Measurements from ENCODE around the gene OR52I1.

The OR52I1 gene

DNA sequence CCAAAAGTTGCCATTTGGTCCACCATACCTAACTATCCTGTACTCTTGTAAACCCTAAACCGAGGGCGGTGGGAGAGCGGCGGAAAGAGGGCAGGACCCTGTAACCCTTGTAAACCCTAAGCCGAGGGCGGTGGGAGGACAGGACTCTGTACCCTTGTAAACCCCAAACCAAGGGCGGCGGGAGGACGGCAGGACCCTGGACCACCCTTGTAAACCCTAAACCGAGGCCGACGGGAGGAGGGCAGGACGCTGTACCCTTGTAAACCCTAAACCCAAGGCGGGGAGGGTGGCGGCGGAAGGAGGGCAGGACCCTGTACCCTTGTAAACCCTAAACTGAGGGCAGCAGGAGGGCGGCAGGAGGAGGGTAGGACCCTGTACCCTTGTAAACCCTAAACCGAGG is 24.8 kb upstream of the OR52I1 start:
- no peak overlapping the region for H3K27ac ChIP-seq
- H3K27me3 ChIP-seq = peaks cover 0 to 47% (median 0%) of the 10 kb centered on the region in 11 experiments; a peak in 7 of 22 replicates
- no peaks in the 10 kb centered on the region for H3K4me1 ChIP-seq
- H3K36me3 ChIP-seq = 0 out of 22 replicates have a peak, but pooled peaks cover 0 to 3% (median 0%) of the 10 kb centered on the region in 11 experiments
- no peak overlapping the region for H3K9ac ChIP-seq
- H3K4me2 ChIP-seq = no peak overlapping the region
- no peak for TF ChIP-seq Cebpa-rat (IDR thresholded peaks at IDR 0.05)
- peaks cover 10 to 25% (median 17%) of the 10 kb centered on the region in 11 experiments; a peak in 19 of 22 replicates for H3K9me3 ChIP-seq (replicated peaks in 1 of 11)
- no peak overlapping the region for H3K4me3 ChIP-seq
- H4K20me1 ChIP-seq = no peaks in the 10 kb centered on the region; a peak in 1 of 22 replicates

DNA sequence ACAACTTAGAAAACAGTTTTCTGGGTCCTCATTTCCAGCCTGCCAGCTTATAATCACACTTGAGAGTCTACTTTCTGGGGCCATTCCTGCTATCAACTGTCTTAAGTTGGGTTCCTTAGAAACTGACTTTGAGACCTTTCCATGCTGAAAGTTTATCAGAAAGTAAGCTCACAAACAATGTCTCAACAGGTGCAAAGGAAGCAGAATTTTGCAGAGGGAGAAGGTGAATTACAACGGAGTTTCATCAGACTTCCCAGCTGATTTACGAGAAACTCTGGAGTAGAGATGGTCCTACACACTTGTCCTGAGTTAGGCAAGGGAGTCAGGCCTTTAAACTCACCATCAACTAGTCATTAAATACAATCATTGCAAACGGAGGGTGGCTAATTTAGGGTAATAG is 17.0 kb upstream of the OR52I1 start:
- no peak overlapping the region for H3K4me2 ChIP-seq
- no peaks in the 10 kb centered on the region for H3K36me3 ChIP-seq
- no peak overlapping the region for H3K4me3 ChIP-seq
- H3K27ac ChIP-seq = no peak overlapping the region
- no peaks in the 10 kb centered on the region for H3K9me3 ChIP-seq (replicated peaks in 1 of 11)
- peaks cover 0 to 9% (median 0%) of the 10 kb centered on the region in 11 experiments; a peak in 4 of 22 replicates for H4K20me1 ChIP-seq
- H3K9ac ChIP-seq = no peak overlapping the region
- peaks cover 9 to 19% (median 11%) of the 10 kb centered on the region in 10 experiments for H3K4me1 ChIP-seq
- peaks cover 0 to 97% (median 0%) of the 10 kb centered on the region in 11 experiments; a peak in 7 of 22 replicates for H3K27me3 ChIP-seq
- no peak for TF ChIP-seq Cebpa-rat (IDR thresholded peaks at IDR 0.05)

DNA sequence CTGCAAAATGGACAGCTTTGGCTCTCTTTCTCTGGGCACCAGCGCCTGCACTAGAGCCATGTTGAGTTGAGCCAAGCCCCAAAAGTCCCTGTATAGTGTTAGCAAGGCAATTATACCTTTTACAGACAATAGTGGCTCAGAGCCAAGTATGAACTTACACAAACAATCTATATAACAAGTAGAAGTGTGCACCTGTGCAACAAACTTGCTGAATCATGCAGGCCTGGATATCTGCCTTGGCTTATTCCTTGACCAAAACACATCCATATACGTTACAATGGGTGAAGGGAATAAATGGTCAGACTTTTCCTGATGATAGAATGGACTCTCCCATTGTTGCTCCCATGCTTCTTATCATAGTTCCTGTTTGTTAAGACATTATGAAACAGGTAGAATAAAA is 16.1 kb upstream of the OR52I1 start:
- Histone ChIP-seq H4K20me1 (peaks cover 0 to 9% (median 0%) of the 10 kb centered on the region in 11 experiments; a peak in 4 of 22 replicates), H3K4me1 (peaks cover 9 to 19% (median 11%) of the 10 kb centered on the region in 10 experiments), H3K27ac (no peak overlapping the region), H3K4me3 (no peak overlapping the region), H3K9ac (no peak overlapping the region), H3K9me3 (replicated peaks in 1 of 11) (no peaks in the 10 kb centered on the region), H3K36me3 (no peaks in the 10 kb centered on the region), H3K4me2 (no peak overlapping the region), H3K27me3 (peaks cover 0 to 91% (median 0%) of the 10 kb centered on the region in 11 experiments; a peak in 7 of 22 replicates)
- no peak for TF ChIP-seq Cebpa-rat (IDR thresholded peaks at IDR 0.05)

DNA sequence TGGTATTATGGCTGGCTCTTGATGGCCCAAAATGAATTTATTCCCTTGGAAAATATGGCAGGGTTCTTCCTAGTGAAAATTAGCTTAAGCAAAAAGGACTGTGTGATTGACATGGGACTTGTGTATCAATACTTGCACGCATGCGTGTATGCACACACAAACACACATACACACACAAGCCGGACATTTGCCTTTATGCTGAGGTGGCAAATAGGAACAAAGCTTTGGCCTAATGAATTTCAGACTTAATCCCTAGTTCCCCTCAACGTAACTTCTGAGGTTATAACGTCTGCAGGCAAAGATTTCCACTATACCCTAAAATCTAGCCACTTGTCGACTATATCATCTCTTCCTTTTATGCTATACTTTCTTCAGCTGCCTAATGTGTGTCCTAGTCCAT is 15.2 kb upstream of the OR52I1 start:
- Histone ChIP-seq H3K9me3 (replicated peaks in 1 of 11) (no peaks in the 10 kb centered on the region), H3K4me3 (no peak overlapping the region), H4K20me1 (peaks cover 0 to 9% (median 0%) of the 10 kb centered on the region in 11 experiments; a peak in 4 of 22 replicates), H3K36me3 (no peaks in the 10 kb centered on the region), H3K27ac (no peak overlapping the region), H3K4me1 (peaks cover 9 to 19% (median 11%) of the 10 kb centered on the region in 10 experiments), H3K4me2 (no peak overlapping the region), H3K27me3 (peaks cover 0 to 83% (median 0%) of the 10 kb centered on the region in 11 experiments; a peak in 7 of 22 replicates), H3K9ac (no peak overlapping the region)
- TF ChIP-seq Cebpa-rat (IDR thresholded peaks at IDR 0.05) = no peak

DNA sequence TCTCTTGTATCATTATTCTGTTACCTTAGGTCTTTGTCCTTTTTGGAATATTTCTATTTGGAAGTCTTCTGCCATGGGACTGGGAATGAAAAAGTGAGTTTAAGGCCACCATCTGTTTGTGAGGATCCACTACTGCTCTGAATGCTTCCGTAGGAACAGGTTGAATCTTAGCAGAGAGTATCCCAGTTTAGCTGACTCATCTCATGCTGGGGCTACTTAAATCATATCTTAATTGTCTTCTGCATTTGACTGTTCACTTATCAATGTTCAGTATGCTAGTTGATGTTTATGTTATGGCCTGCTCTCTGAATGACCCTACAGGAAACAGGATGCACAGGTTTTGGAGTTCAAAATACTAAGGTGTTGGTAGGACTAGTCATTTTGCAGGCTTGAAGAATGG is 13.7 kb upstream of the OR52I1 start:
- TF ChIP-seq Cebpa-rat (IDR thresholded peaks at IDR 0.05) = no peak
- no peak overlapping the region for H3K27ac ChIP-seq
- no peak overlapping the region for H3K4me3 ChIP-seq
- peaks cover 0 to 72% (median 0%) of the 10 kb centered on the region in 11 experiments; a peak in 7 of 22 replicates for H3K27me3 ChIP-seq
- no peaks in the 10 kb centered on the region for H3K36me3 ChIP-seq
- H3K4me2 ChIP-seq = no peak overlapping the region
- no peak overlapping the region for H3K9ac ChIP-seq
- peaks cover 9 to 19% (median 11%) of the 10 kb centered on the region in 10 experiments for H3K4me1 ChIP-seq
- H4K20me1 ChIP-seq = peaks cover 0 to 9% (median 0%) of the 10 kb centered on the region in 11 experiments; a peak in 4 of 22 replicates
- H3K9me3 ChIP-seq (replicated peaks in 1 of 11) = no peaks in the 10 kb centered on the region

DNA sequence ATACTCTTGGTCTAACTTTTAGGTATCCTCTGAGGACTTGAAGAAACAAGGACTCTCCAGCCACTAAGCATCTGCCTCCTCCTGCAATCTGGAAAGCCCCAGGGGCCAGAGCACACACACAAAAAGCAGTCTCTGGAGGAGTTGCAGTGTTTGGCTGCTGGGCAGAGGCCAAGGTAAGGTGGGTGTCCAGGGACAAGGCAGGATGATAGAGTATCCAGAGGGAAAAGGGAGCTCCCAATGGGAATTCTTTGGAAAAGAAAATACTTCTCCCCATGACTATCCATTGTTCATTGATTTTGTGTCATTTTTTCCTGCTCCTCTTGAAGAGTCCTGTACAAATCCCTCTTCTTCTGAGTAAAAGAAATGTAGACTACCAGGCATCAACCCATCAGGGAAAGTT is 12.4 kb upstream of the OR52I1 start, which contains the start of gene OR52I2:
OR52I2 (plus strand) TSS at position 301 of the 400 bp plus-strand sequence.
- no peak within 1 kb of the TSS for H3K27ac ChIP-seq
- H3K4me1 ChIP-seq = peaks cover 0 to 5% (median 0%) of the 10 kb centered on the region in 10 experiments; a peak in 6 of 20 replicates
- H3K27me3 ChIP-seq = peaks cover 0 to 60% (median 0%) of the 10 kb centered on the region in 11 experiments; a peak in 7 of 22 replicates
- H3K9ac ChIP-seq = no peak within 1 kb of the TSS
- H3K9me3 ChIP-seq (replicated peaks in 1 of 11) = no peaks in the 10 kb centered on the region
- TF ChIP-seq Cebpa-rat (IDR thresholded peaks at IDR 0.05) = no peak
- no peaks in the 10 kb centered on the region for H3K36me3 ChIP-seq
- H4K20me1 ChIP-seq = no peaks in the 10 kb centered on the region
- H3K4me3 ChIP-seq = no peak within 1 kb of the TSS
- no peak within 1 kb of the TSS for H3K4me2 ChIP-seq

DNA sequence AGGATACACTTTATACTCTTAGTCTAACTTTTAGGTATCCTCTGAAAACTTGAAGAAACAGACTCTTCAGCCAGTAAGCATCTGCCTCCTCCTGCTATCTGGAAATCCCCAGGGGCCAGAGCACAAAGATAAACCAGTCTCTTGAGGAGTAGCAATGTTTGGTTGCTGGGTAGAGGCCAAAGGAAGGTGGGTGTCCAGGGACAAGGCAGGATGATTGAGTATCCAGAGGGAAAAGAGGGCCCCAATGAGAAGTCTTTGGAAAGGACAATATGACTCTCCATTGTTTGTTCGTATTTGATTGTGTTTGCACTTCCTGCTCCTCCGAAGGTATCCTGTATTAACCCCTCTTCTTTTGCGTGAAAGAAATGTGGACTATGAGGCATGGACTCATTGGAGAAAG is 4.8 kb upstream of the OR52I1 start:
- H3K9me3 ChIP-seq (replicated peaks in 1 of 11) = no peaks in the 10 kb centered on the region
- H3K4me2 ChIP-seq = no peak overlapping the region
- H3K9ac ChIP-seq = no peak overlapping the region
- TF ChIP-seq Cebpa-rat (IDR thresholded peaks at IDR 0.05) = no peak
- 0 out of 22 replicates have a peak, but pooled peaks cover 0 to 9% (median 0%) of the 10 kb centered on the region in 11 experiments for H3K27me3 ChIP-seq
- H3K36me3 ChIP-seq = no peaks in the 10 kb centered on the region
- H3K4me1 ChIP-seq = peaks cover 0 to 7% (median 0%) of the 10 kb centered on the region in 10 experiments; a peak in 2 of 20 replicates
- H3K27ac ChIP-seq = no peak overlapping the region
- H3K4me3 ChIP-seq = no peak overlapping the region
- no peaks in the 10 kb centered on the region for H4K20me1 ChIP-seq

DNA sequence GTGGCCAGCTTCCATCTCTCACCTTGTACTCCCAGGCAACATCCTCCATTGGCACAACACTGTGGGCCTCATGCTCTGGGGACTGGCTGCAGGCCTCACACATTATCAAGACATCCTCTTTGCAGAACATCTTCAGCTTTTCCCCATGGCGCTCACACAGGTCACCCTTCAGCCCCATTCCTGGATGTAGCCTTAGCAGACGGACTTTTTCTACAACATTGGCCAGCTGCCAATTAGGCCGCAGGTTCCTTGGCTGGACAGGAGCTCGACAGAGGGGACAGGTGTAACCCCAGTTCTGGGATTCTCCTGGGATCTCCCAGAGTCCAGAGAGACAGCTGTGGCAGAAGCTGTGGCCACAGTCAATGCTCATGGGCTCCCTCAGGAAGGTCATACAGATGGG is 11.2 kb downstream of the OR52I1 start:
- Histone ChIP-seq H3K9me3 (replicated peaks in 1 of 11) (peaks cover 0 to 5% (median 0%) of the 10 kb centered on the region in 11 experiments; a peak in 2 of 22 replicates), H3K4me3 (no peak overlapping the region), H3K27me3 (no peaks in the 10 kb centered on the region), H3K27ac (no peak overlapping the region), H3K36me3 (peaks cover 41 to 60% (median 51%) of the 10 kb centered on the region in 11 experiments), H3K4me2 (no peak overlapping the region), H3K9ac (no peak overlapping the region), H4K20me1 (no peaks in the 10 kb centered on the region), H3K4me1 (peaks cover 12 to 19% (median 14%) of the 10 kb centered on the region in 10 experiments; a peak in 19 of 20 replicates)
- no peak for TF ChIP-seq Cebpa-rat (IDR thresholded peaks at IDR 0.05)

DNA sequence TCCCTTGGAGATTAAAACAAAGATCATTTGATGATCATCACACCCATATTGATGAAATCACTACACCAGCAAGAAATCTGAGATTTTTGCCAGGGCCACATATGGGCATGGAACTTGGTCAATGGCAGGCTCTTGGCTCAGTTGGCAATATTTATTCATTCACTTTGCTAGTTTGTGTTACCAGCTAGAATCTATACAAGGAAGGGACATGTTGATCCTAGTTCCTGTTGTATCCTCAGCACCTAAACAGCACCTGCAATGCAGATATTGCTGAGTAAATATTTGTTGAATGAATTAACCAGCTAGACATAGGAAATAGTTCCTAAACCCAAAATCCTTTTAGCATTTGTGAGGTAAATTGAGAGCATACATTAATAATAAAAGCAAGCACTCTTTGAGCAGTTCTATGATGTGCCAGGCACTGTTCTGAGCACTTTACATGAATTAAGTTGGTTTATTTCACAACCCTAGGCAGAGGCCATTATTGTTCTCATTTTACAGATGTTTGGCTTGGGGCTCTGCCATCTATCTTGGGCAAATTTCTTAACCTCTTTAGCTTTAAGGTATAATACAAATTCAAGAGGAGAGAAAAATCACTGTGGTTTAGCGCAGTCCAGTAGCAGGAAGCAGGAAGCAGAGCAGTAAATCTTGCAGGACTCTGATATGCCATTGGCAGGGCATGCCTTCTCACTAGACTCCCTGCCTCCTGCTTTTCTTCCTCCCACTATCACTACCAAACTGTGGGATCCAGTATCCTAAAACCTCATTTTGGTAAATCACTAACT is 12.6 kb downstream of the OR52I1 start:
- H3K27ac ChIP-seq = no peak overlapping the region
- H3K36me3 ChIP-seq = peaks cover 28 to 46% (median 37%) of the 10 kb centered on the region in 11 experiments
- peak overlapping the region in 8 of 10 experiments; percentile 65 to 82 (median 72); a peak in 8 of 20 replicates for H3K4me3 ChIP-seq
- H3K4me1 ChIP-seq = peaks cover 18 to 27% (median 20%) of the 10 kb centered on the region in 10 experiments
- H3K27me3 ChIP-seq = no peaks in the 10 kb centered on the region
- peaks cover 0 to 5% (median 0%) of the 10 kb centered on the region in 11 experiments; a peak in 2 of 22 replicates for H3K9me3 ChIP-seq (replicated peaks in 1 of 11)
- H4K20me1 ChIP-seq = no peaks in the 10 kb centered on the region
- no peak for TF ChIP-seq Cebpa-rat (IDR thresholded peaks at IDR 0.05)
- peak overlapping the region; percentile 62 to 85 (median 77) for H3K4me2 ChIP-seq
- H3K9ac ChIP-seq = no peak overlapping the region

Data from BLaER1 treated with 17β-estradiol and CSF1 and Interleukin-3, amounts not matched to agents 10 nM and 100 nM (cell line).